ENCODE measurements around the gene GPRIN3. TPM values are rescaled to one million over a fixed set of nuclear protein-coding genes. Genes with fewer than 3 reads are reported as not detected.
"Not testable (repeated sequence)": the region's sequence is repeated elsewhere in the genome, so short reads cannot be mapped to it uniquely, and the experiment has no call there.

Gene GPRIN3
- polyA plus RNA-seq, 1 donor, result 3.3 TPM

- no peak for DNase-seq
Measured at GRCh38 chr4:89311433-89311832, 3.8 kb upstream of the GPRIN3 start.

GRCh38 chr4:89309154-89309553 lies 1.6 kb upstream of the GPRIN3 start:
- DNase-seq, result not testable (repeated sequence)

GRCh38 chr4:89308161-89308500 lies 531 bp upstream of the GPRIN3 start:
- DNase-seq, result peak; percentile 53

GRCh38 chr4:89307178-89307445 lies 488 bp downstream of the GPRIN3 start:
- DNase-seq, result no peak

GRCh38 chr4:89306486-89307177 lies 968 bp downstream of the GPRIN3 start:
- DNase-seq, result no peak

- DNase-seq, result no peak
Measured at GRCh38 chr4:89305712-89306437, 1.7 kb downstream of the GPRIN3 start.

- no peak for DNase-seq
Measured at GRCh38 chr4:89305028-89305427, 2.6 kb downstream of the GPRIN3 start.

GRCh38 chr4:89303814-89304388 lies 3.7 kb downstream of the GPRIN3 start:
- DNase-seq, result no peak

- no peak for DNase-seq
Measured at GRCh38 chr4:89303177-89303576, 4.4 kb downstream of the GPRIN3 start.

GRCh38 chr4:89301902-89302301 lies 5.7 kb downstream of the GPRIN3 start:
- DNase-seq, result no peak

- no peak for DNase-seq
Measured at GRCh38 chr4:89301003-89301402, 6.6 kb downstream of the GPRIN3 start.

- no peak for DNase-seq
Measured at GRCh38 chr4:89300499-89300898, 7.1 kb downstream of the GPRIN3 start.

- no peak for DNase-seq
Measured at GRCh38 chr4:89300060-89300459, 7.5 kb downstream of the GPRIN3 start.

GRCh38 chr4:89299153-89299791 lies 8.3 kb downstream of the GPRIN3 start:
- DNase-seq, result no peak

- DNase-seq, result no peak
Measured at GRCh38 chr4:89298788-89299152, 8.8 kb downstream of the GPRIN3 start.

GRCh38 chr4:89298155-89298554 lies 9.4 kb downstream of the GPRIN3 start:
- no peak for DNase-seq

GRCh38 chr4:89296896-89297295 lies 10.7 kb downstream of the GPRIN3 start:
- no peak for DNase-seq

- DNase-seq, result no peak
Measured at GRCh38 chr4:89296399-89296798, 11.2 kb downstream of the GPRIN3 start.

- DNase-seq, result no peak
Measured at GRCh38 chr4:89295415-89295927, 12.1 kb downstream of the GPRIN3 start.

- no peak for DNase-seq
Measured at GRCh38 chr4:89294573-89295269, 12.9 kb downstream of the GPRIN3 start.

- DNase-seq, result no peak
Measured at GRCh38 chr4:89293299-89293698, 14.3 kb downstream of the GPRIN3 start.

- DNase-seq, result no peak
Measured at GRCh38 chr4:89290727-89291516, 16.7 kb downstream of the GPRIN3 start.
